A673 (cell line): ENCODE measurements around the gene SYNE2. TPM values are rescaled to one million over a fixed set of nuclear protein-coding genes. Genes with fewer than 3 reads are reported as not detected.

Experiments
- BruUV-seq: library from RNA; stranded (reverse); fragments of 400-500 nt; replicated peaks from 2 replicates; lab custom pipeline; 2021; lab: Mats Ljungman, UMichigan
- CTCF ChIA-PET: fragments of 300-600 bp; sonication (Branson Sonifier 250); formaldehyde crosslinking; loops from one replicate; lab custom pipeline; 2022; ENCODE audit warnings: antibody characterized with exemption; lab: Charles Lee
- POLR2A ChIA-PET: fragments of 300-600 bp; sonication (Branson Sonifier 250); formaldehyde crosslinking; loops from one replicate; lab custom pipeline; 2022; ENCODE audit warnings: antibody characterized with exemption; ENCODE audit not compliant: low non-redundant PET; lab: Charles Lee
- DNase-seq: peaks from one replicate; pipeline ENCODE4 v3.0.0-alpha.2; 2015; ENCODE audit warnings: low spot score
- H3K27ac ChIP-seq: fragments of 200-600 bp; sonication (generic); 2 replicates; pipeline ENCODE4 v1.5.1; 2016; ENCODE audit warnings: mixed run types, low read depth, mild to moderate bottlenecking, mixed read lengths, antibody characterized with exemption, low read length; ENCODE audit not compliant: poor library complexity, severe bottlenecking
- H3K27me3 ChIP-seq: fragments of 200-600 bp; sonication (generic); replicated peaks from 2 replicates; pipeline ENCODE4 v1.6.1; 2017; ENCODE audit warnings: mixed run types, low read depth, mild to moderate bottlenecking, mixed read lengths, antibody characterized with exemption, low read length; ENCODE audit not compliant: insufficient read depth, poor library complexity
- H3K36me3 ChIP-seq: fragments of 200-600 bp; sonication (generic); 2 replicates; pipeline ENCODE4 v1.6.1; 2016; ENCODE audit warnings: mixed run types, mild to moderate bottlenecking, mixed read lengths, antibody characterized with exemption, low read length; ENCODE audit not compliant: insufficient read depth, poor library complexity, severe bottlenecking
- H3K4me1 ChIP-seq: fragments of 200-600 bp; sonication (generic); 2 replicates; pipeline ENCODE4 v1.6.1; 2017; ENCODE audit warnings: mixed run types, mild to moderate bottlenecking, mixed read lengths, antibody characterized with exemption, low read length; ENCODE audit not compliant: insufficient read depth, poor library complexity, severe bottlenecking
- H3K4me3 ChIP-seq: fragments of 200-600 bp; sonication (generic); 2 replicates; pipeline ENCODE4 v1.5.1; 2016; ENCODE audit warnings: low read depth, mixed run types, mild to moderate bottlenecking, mixed read lengths, low read length; ENCODE audit not compliant: poor library complexity, severe bottlenecking
- H3K9me3 ChIP-seq: fragments of 200-600 bp; sonication (generic); 2 replicates; pipeline ENCODE4 v1.6.1; 2016; ENCODE audit warnings: mixed run types, low read depth, mild to moderate bottlenecking, mixed read lengths, antibody characterized with exemption, low read length; ENCODE audit not compliant: poor library complexity, severe bottlenecking
- CTCF ChIP-seq: fragments of 300-800, 200-600 bp; sonication (generic); conservative IDR thresholded peaks from 2 replicates; pipeline ENCODE4 v1.5.1; 2017; ENCODE audit warnings: low read depth, mild to moderate bottlenecking, antibody characterized with exemption, low read length, moderate library complexity, mixed read lengths
- EZH2 ChIP-seq: fragments of 200-600 bp; sonication (generic); IDR thresholded peaks from 2 replicates; pipeline ENCODE4 v1.6.1; 2017; ENCODE audit warnings: borderline replicate concordance, low read depth, mild to moderate bottlenecking, mixed read lengths, antibody characterized with exemption, low read length; ENCODE audit not compliant: poor library complexity, severe bottlenecking
- intact Hi-C: fragments of 100-400 bp; cut with micrococcal nuclease; formaldehyde crosslinking; loops from one replicate; pipeline ENCODE4 v1.10.0; 2022; ENCODE audit not compliant: unreplicated experiment
- total RNA-seq: library from RNA; stranded (reverse); gene quantifications from 2 replicates; pipeline ENCODE4 v1.2.3, GENCODE V29; 2021

Gene SYNE2
- total RNA-seq, 1 experiment from 2014 or later: 68.2 TPM

- no peaks in the 10 kb centered on the region for H3K4me1 ChIP-seq
- no peaks in the 10 kb centered on the region for H3K27me3 ChIP-seq
- H3K4me3 ChIP-seq: no peak overlapping the region
- POLR2A ChIA-PET: no interaction called here
- intact Hi-C loops: no loop called here
- CTCF ChIA-PET: interaction anchor here (0.9 kb wide), 1 partner anchor 157 kb away, joined by 3 read pairs; no protein-coding TSS in a partner anchor
- H3K9me3 ChIP-seq: no peaks in the 10 kb centered on the region
- TF ChIP-seq CTCF (0 out of 2 replicates have a peak, but pooled peaks have one; percentile 24), EZH2 (no peak)
- no peak for DNase-seq
- peaks cover 22% of the 10 kb centered on the region for H3K36me3 ChIP-seq
- H3K27ac ChIP-seq: no peak overlapping the region
- no TSS peak for BruUV-seq
These were observed 285.0 kb downstream of the SYNE2 start for GRCh38 chr14:64137657-64138290.

- Histone ChIP-seq H3K4me3 (no peak overlapping the region), H3K4me1 (no peaks in the 10 kb centered on the region), H3K9me3 (no peaks in the 10 kb centered on the region), H3K36me3 (peaks cover 22% of the 10 kb centered on the region), H3K27ac (no peak overlapping the region), H3K27me3 (no peaks in the 10 kb centered on the region)
- ChIA-PET POLR2A (no interaction called here), CTCF (no interaction called here)
- no peak for DNase-seq
- no TSS peak for BruUV-seq
- intact Hi-C loops: no loop called here
- TF ChIP-seq CTCF (no peak), EZH2 (no peak)
These were observed 294.5 kb downstream of the SYNE2 start for GRCh38 chr14:64147126-64147790.

GRCh38 chr14:64149921-64150320 lies 297.1 kb downstream of the SYNE2 start:
- ChIA-PET CTCF (no interaction called here), POLR2A (no interaction called here)
- intact Hi-C loops: no loop called here

More at GRCh38 chr14:64149921-64150320, 297.1 kb downstream of the SYNE2 start:
- H3K9me3 ChIP-seq: no peaks in the 10 kb centered on the region
- no peaks in the 10 kb centered on the region for H3K4me1 ChIP-seq
- H3K27me3 ChIP-seq: no peaks in the 10 kb centered on the region
- H3K27ac ChIP-seq: no peak overlapping the region
- peaks cover 5% of the 10 kb centered on the region for H3K36me3 ChIP-seq
- H3K4me3 ChIP-seq: no peak overlapping the region
- TF ChIP-seq EZH2: no peak
- no peak for TF ChIP-seq CTCF
- DNase-seq: no peak
- no TSS peak for BruUV-seq
